Dermis microvascular lymphatic vessel endothelial cell (primary cell): ENCODE measurements around the gene TGDS. TPM values are rescaled to one million over a fixed set of nuclear protein-coding genes. Genes with fewer than 3 reads are reported as not detected.

Experiments
- DNase-seq, 2 donors: peaks; one replicate each; pipeline versions ENCODE4 v3.0.0 to v3.0.0-alpha.2; 2010; ENCODE audit warnings: low read depth in 2 of 2
- total RNA-seq: library from RNA; depleted of rRNA; stranded (reverse); fragments of >200 nt; gene quantifications from 2 replicates; pipeline ENCODE4 v1.2.1, GENCODE V29; 2014

Gene TGDS
- total RNA-seq, 1 donor from 2014 or later = 8.3 TPM

DNA sequence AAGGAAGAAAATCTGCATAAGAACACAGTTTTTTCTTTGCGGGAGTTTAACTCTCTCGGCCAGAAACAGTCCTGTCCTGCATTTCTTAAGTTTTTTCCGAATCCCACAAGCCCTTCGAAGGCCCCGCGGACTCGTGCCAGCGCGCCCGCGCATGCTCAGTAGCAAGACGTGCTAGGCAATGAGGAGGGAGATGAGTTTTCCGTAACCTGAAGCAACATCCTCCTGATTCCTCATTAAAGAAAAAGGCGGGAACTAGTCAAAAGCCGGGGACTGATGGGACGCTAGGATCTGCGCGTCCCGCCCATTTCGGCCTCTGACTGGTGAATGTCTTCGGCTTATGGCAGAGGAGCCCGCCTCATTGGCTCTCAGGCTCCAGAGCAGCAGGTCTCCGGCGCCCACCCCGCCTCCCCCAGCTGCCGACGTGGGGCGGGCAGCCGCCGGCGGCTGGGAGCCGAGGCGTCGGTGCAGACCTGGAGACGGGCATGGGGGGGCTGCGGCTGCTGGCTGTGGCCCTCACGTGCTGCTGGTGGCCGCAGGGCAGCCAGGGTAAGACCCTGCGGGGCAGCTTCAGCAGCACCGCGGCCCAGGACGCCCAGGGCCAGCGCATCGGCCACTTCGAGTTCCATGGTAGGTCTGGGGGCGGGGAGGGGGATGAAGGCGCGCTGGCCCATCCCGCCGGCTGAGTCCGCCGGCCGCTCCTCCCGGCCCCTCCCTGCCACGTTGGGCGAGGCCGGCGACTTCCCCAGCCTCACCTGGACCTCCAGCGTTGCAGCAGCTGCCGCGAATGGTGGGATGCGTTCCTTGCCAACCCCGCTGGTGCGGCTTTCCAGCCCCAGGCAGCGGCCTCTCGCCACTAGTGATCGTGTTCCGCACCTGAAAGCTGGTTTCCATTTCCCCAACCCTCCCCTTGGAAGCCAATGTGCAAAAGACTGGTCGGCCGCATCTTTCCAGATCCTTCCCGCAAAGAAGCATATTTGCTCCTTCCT lies 5.8 kb upstream of the TGDS start, which contains the start of gene GPR180:
GPR180 (plus strand) TSS at position 412 of the 986 bp plus-strand sequence; CDS start at position 483, 71 bp downstream.
- peak; percentile 98 to 99 for DNase-seq

DNA sequence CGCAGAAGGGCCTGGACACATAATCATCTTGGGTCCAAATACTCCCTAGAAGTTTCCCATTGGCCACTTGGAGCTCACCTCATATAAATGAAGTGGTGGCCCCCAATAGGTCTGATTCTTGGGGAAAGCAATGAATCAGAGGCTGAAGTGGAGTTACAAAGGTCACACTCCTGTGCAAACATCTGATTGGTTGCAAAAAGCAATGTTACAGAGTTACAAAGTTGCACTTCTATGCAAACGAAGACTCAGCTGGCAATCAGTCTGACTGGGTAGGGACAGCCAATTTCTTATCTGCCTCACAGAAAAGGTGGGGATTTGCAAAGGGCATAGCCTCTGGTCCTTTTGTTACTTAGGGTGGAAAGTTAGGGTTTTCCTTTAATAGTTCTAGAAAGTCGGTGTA lies 3.9 kb upstream of the TGDS start:
- no peak for DNase-seq

DNA sequence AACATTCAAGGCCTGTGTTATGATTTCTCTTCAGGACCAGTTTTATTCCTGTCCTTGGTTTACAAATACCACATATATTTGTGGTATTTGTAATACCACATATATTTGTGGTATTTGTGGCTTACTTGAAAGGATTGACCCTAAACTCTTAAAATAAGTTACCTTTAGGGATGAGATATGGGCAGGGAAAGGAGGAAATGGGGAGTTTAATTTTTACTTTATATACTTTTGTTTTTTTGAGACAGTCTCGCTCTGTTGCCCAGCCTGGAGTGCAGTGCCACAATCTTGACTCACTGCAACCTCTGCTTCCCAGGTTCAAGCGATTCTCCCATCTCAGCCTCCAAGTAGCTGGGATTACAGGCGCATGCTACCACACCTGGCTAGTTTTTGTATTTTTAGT lies 2.3 kb upstream of the TGDS start:
- DNase-seq = no peak

DNA sequence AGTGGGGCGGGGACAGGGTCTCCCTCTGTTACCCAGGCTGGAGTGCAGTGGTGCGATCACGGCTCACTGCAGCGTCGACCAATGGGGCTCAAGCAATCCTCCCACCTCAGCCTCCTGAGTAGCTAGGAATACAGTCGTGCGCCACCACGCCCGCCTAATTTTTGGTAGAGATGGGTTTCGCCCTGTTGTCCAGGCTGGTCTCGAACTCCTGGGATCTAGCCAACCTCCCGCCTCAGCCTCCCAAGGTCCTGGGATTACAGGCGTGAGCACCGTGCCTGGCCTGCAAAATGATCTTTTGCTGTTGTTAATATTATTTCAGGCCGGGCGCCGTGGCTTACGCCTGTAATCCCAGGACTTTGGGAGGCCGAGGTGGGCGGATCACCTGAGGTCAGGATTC lies 621 bp upstream of the TGDS start:
- DNase-seq = no peak

DNA sequence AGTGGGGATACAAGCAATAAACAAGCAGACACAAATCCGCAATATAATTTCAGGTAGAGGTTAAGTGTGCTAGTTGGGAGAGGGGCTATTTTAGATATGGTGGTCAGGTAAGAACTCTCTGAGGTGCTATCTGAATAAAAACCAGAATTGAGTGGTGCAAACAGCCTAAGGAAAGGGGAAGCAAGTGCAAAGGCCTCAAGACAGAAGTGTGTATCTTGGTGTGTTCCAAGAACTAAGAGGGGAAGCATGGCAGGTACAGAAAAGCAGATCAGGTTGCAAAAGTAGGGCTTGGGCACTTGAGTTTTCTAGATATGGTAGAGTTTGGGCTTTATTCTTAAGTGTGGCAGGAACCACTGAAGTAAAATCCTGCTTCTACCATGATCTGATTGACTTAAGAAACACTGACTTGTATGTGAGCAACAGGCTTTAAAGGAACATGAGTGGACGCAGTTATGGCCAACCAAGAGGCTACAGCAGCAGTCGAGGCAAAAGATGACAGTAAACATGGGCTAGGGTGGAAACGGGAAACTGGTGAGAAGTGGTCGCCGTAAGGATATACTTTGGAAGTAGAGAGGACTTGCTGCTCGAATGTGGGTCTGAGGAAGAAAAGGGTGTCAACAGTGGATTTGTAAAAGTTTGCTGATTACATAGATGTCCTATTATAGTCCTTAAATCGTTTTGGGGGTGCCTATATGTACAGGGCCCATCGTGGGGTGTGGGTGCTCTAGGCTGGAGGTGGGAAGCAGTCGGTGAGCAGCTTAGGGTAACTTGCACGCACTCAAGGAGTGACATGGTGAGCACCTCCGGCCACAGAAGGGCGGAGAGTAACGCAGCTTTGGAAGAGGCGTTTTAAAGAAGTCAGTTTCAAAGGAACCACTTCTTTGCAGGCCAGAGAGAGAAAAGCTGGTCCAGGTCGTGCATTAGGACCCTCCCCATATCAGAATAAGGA lies 677 bp downstream of the TGDS start:
- peak in 1 of 2 donors; percentile 39 for DNase-seq

DNA sequence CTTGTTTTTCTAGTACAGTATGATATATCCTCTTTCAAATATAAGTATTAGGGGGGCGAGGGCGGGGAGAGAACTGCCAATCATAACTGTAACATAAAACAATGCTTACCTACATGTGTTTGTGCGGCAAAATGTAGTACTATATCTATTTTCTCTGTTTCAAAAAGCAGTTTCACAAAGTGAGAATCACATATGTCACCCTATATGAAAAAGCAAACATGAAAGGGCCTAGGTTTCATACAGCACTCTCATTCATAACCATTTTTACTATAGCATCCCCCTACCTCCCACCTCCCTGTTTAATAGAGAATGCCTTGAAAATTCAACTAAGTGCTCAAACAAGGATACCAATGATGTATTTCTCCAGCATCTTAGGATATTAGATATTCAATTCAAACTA lies 5.2 kb downstream of the TGDS start:
- DNase-seq = no peak

DNA sequence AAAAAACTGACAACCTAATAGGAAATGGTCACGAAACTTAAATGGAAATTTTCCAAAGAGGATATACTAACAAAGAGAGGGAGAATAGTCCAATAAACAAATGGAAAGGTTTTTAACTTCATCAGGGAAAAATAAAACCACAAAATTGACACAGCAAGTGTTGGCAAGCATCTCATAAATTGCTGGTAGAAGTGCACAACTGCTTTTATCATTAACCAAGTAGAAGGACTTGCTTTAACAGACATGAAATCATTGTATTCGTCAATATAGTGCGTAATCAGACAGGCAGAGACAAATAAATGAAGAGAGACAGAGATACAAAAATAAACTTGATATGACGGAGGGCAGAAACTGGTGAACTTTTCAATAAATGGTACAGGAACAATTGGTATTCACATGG lies 7.4 kb downstream of the TGDS start:
- DNase-seq = no peak

DNA sequence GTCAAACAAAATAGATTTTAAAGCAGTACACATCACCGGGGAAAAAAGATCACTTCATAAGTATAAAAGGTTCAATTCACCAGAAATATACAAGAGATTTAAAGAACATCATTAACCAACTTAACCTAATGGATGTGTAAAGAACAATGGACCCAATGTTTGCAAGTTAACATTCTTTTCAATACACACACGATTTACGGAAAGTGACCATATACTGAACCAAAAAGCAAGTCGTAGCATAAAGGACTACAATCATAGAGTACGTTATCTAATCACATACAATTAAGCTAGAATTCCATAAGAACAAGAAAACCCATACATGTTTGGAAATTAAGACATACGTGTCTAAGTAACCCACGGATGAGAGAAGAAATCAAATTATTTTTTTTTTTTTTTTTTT lies 9.6 kb downstream of the TGDS start:
- no peak for DNase-seq

DNA sequence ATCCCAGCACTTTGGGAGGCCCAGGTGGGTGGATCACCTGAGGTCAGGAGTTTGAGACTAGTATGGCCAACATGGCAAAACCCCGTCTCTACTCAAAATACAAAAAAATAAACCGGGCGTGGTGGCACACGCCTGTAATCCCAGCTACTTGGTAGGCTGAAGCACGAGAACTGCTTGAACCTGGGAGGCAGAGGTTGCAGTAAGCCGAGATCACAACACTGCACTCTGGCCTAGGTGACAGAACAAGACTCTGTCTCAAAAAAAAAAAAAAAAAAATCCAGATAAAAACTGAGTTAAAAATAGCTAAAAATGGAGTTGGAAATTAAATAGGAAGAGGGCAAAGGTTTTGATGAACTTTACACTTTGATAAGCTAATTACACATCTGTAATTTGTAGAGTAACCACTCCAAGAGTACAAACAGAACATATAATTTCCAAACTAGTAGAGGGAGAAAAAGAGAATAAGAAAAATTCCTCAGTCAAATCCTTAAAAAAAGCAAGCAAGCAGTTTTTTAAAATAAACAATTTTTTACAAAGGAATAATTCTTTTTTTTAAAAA lies 10.3 kb downstream of the TGDS start:
- no peak for DNase-seq

DNA sequence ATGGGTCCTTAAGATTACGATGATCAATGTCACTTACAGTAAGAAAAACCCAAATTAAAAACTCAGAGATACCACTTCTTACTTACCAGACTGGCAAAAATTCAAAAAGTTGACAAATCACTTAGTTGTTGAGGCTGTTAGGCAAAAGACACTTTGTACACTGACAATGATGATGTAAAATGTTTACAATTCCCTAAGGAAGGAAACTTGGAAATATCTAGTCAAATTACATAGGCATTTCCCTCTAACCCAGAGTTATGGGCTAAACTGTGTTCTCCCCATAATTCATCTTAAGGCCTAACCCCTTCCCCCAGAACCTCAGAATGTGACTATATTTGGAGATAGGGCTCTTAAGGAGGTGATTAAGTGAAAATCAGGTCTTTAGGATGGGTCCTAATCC lies 12.0 kb downstream of the TGDS start:
- DNase-seq = no peak

DNA sequence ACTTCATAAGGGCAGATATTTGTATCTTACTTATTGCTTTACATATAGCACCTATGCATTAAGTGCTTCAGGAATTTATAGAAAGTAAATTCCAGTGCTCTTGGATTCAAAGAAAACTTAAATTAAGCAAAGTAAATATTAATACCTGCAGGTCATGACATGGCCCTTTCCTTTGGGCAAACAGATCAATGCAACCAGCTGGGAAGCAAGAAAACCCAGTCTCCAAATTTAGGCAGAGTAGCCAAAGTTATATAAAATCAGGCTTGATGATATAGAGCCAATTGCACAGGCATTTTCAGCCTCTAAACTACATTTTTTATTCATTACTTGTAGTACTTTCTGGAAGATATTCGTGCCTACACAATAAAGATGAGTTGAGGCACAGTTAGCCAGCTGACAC lies 16.9 kb downstream of the TGDS start:
- no peak for DNase-seq

DNA sequence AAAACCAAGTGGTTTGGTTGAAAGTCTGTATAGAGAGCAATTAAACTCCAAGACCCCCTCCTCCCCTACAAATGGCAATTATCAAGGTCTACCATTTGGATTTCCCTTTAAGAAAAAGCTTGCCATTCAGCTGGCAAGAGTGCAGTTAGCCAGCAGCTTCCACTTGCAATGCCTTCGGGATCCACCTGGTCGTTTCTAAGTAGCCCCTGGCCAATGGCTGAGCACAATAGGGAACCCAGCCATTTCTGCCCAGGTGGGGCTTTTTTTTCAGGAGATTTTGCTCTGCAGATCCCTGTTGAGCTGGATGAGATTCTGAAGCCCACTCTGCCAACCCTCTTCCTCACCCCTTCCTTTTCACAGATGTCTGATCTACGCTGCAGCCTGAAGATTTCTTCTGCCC lies 26.3 kb downstream of the TGDS start:
- DNase-seq = no peak

DNA sequence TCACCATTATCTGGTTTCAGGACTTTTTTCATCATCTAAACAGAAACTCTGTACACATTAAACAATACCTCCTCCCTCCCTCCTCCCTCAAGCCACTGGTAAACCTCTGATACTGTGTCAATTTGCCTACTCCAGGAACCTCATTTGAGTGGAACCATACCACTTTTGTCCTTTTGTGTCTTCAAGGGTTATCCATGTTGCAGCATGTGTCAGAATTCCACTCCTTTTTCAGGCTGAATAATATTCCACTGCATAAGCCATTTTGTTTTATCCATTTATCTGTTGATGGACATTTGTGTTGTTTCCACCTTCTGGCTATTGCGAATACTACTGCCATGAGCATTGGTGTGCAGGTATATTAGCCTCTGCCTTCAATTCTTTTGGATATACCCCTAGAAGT lies 27.5 kb downstream of the TGDS start:
- DNase-seq = no peak

DNA sequence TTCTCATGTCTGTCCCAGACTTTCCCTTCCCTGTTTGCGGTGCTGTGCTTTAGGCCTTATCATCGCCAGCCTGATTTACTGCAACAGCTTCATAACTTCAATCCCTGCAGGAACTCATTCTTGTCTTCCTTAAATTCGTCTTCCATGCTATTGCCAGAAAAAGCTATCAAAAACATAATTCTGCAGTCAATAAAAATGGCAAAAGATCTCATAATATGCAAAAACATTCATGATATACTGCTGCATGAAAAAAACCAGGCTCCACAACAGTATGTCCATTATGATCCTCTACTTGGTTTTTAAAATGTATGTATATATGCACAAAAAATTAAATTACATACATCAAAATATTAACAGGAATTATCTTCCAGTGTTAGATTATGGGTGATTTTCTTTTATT lies 28.4 kb downstream of the TGDS start:
- DNase-seq = no peak

DNA sequence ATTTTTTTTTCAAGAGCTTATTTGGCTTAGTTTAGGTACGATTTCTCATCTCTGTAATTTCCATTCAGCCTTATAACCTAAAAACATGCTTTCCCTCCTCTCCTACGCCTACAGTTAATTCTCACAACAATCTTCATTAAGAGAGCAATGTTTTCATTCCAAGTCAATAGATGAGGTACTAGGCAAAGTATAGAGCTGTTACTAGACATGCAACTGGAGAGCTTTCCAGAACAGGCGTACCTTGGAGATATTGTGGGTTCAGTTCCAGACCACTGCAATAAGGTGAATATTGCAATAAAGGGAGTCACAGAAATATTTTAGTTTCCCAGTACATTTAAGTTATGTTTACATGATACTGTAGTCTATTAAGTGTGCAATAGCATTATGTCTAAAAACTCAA lies 34.8 kb downstream of the TGDS start:
- DNase-seq = no peak

DNA sequence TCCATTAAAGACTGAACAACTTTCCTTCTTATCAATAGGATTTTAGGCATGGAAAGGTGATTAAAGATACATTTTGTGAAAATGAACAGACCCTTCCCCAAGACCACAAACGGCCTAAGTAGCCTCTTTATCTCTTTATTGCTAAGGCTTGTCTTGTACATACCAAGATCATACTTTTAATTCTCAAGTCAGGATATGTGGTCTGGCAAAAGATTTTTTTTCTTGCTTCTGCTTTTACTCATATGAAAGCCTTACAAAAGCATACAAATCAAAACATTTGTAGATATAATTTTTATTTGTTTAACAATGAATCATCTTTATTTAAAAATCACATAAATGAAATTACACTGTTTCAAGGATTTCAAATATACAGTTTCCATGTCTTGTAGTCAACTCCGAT lies 35.8 kb downstream of the TGDS start:
- no peak for DNase-seq

DNA sequence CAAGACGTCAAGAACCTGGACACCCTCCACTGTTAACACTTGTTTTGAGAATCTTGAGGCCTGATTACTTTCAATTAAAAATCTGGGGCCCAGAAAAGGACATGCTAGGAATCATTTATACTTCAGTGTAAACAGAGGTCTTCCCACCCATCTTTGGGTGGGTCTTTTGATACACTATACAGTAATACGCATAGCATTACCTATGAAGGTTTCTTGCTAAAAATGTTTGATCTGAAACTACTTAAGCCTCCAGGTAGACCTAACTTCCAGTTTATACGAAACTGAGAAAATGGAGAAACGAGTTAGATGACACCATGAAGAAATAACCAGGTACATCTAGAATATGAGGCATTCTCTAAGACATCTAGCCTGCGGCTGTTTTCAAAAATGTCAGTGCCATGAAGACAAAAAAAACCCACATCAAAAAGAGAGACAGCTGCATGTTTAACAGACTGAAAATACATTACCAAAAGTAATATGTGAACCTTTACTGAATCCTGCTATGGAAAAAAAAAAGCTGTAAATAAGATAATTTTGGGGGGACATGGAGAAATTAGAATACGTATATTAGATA lies 36.6 kb downstream of the TGDS start:
- no peak for DNase-seq

DNA sequence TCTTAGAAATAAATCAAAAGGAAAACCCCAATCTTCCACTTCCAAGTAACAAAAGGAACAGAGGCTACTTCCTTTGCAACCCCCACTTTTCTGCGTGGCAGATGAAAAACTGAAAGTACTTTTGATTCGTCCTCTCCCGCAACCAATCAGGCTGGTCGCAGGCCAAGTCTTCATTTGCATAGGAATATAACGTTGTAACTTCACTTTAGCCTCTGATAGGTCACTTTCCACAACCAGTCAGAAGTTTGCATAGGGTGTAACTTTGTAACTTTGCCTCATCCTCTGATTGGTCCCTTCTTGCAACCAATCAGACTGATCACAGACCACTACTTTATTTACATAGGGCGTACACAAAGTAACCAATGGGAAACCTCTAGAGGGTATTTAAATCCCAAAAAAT lies 37.2 kb downstream of the TGDS start:
- no peak for DNase-seq

DNA sequence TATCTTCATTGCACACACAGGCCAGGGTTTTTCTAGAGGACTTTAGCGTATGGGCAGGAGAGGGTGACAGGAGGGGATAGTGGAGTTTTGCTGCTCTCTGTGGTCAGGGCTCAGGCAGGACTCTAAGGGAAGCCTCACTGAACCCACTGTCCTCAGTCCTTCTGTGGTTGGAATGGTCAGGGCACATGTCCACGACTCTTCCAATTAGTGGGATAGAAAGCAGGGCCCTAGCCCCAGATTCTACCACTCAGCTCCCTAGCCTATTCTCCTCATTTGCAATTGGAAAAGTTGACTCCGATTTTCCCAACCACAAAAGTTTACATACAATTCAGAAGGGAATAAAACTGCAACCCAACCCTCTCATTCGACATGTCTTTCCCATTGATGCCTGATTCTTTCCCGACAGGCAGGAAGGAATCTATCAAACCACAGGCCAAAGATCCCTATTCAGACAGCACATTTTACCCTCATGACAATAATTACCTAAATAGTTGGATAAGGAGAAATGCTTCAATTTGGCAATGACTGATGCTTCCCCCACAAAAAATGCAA lies 38.2 kb downstream of the TGDS start:
- no peak for DNase-seq

DNA sequence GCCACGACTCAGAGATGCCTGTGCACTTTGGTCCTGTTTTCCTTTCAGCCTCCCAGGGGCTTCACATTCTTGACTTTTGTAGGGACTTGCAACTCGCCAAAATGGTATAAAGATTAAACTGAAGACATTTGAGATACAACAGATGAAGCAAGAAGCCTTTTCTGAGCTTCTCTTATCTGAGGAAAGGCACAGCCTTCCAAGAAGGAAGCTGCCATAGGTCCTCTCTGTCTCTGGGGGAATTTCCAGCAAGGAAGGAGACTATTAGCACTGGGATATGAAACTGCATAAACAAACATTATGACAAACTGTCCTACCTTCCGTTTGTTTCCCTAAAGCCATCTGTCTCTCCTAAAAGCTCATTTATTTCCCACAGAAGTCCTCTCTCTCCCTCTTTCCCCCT lies 39.3 kb downstream of the TGDS start:
- peak in 1 of 2 donors; percentile 7 for DNase-seq

DNA sequence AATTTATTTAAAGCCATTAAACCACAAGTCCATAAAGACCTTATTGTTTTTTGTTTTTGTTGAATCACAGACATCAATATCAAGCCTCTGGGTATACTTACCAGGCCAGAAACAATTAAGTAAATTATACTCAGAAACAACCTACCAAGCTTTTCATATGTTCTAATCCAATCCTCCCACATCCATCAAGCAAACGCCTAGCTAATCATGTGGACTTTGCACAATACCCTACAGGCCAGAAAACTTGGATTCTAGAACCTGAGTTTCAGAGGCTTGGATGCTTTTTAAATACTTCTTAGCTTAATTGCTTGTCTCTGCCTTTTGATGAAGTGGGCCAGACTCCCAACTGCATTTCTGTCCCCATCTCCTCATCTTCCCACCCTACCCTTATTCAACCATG lies 39.9 kb downstream of the TGDS start:
- DNase-seq = no peak
